ENCODE results near the gene PNPLA8. TPM values are rescaled to one million over a fixed set of nuclear protein-coding genes. Genes with fewer than 3 reads are reported as not detected.
"Not testable (repeated sequence)": the region's sequence is repeated elsewhere in the genome, so short reads cannot be mapped to it uniquely, and the experiment has no call there.

Gene PNPLA8
- total RNA-seq, 4 donors from 2014 or later = 42.9 to 62.1 (median 47.2) TPM

DNA sequence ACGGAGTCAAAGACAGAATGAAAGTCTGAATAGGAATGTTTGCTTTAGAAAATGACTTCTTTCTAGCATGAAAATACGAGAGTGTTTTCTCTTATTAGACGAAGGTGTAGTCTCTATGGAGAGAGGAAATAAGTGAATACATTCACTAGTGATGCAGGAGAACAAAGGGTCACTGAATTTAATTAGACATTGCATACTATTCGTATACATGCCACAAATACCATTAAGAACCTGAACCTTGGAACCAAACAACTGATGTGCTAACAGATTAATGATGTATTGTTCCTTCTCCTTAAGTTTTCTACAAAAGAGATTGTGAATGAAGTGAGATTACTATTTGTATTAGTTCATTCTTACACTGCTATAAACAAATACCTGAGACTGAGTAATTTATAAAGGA, 33.3 kb upstream of the PNPLA8 start:
- WGBS, 2 donors = 90 to 94% methylated on average over 4 of the region's 4 CpGs
- no peaks in the 10 kb centered on the region for H3K36me3 ChIP-seq
- intact Hi-C loops (cut with DNase I) = no loop called here
- H3K4me1 ChIP-seq = no peaks in the 10 kb centered on the region
- DNase-seq = no peak
- H3K9me3 ChIP-seq = no peaks in the 10 kb centered on the region
- H3K4me3 ChIP-seq (replicated peaks in 1 of 3) = no peak overlapping the region
- TF ChIP-seq, protein P1, sequence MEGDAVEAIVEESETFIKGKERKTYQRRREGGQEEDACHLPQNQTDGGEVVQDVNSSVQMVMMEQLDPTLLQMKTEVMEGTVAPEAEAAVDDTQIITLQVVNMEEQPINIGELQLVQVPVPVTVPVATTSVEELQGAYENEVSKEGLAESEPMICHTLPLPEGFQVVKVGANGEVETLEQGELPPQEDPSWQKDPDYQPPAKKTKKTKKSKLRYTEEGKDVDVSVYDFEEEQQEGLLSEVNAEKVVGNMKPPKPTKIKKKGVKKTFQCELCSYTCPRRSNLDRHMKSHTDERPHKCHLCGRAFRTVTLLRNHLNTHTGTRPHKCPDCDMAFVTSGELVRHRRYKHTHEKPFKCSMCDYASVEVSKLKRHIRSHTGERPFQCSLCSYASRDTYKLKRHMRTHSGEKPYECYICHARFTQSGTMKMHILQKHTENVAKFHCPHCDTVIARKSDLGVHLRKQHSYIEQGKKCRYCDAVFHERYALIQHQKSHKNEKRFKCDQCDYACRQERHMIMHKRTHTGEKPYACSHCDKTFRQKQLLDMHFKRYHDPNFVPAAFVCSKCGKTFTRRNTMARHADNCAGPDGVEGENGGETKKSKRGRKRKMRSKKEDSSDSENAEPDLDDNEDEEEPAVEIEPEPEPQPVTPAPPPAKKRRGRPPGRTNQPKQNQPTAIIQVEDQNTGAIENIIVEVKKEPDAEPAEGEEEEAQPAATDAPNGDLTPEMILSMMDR (IDR thresholded peaks at IDR 0.05) = no peak
- no peak for TF ChIP-seq POLR2A (IDR thresholded peaks at IDR 0.05)
- H3K27ac ChIP-seq = no peak overlapping the region
- no peaks in the 10 kb centered on the region for H3K27me3 ChIP-seq

DNA sequence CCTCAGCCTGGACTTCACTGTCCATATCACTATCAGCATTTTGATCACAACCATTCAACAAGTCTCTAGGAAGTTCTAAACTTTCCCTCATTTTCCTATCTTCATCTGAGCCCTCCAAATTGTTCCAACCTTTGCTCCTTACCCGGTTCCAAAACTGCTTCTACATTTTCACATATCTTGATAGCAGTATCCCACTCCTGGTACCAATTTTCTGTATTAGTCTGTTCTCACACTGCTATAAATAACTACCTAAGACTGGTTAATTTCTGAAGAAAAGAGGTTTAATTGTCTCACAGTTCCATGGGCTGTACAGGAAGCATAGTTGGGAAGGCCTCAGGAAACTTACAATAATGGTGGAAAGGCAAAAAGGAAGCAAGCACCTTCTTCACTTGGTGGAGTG, 31.7 kb upstream of the PNPLA8 start:
- no peak overlapping the region for H3K27ac ChIP-seq
- TF ChIP-seq POLR2A (IDR thresholded peaks at IDR 0.05) = no peak
- TF ChIP-seq, protein P1 (IDR thresholded peaks at IDR 0.05) = no peak
- intact Hi-C loops (cut with DNase I) = no loop called here
- H3K27me3 ChIP-seq = no peaks in the 10 kb centered on the region
- H3K9me3 ChIP-seq = no peaks in the 10 kb centered on the region
- no peak overlapping the region for H3K4me3 ChIP-seq (replicated peaks in 1 of 3)
- no peaks in the 10 kb centered on the region for H3K4me1 ChIP-seq
- 93 to 96% methylated on average over 1 of the region's 1 CpG for WGBS, 2 donors
- no peak for DNase-seq
- no peaks in the 10 kb centered on the region for H3K36me3 ChIP-seq

DNA sequence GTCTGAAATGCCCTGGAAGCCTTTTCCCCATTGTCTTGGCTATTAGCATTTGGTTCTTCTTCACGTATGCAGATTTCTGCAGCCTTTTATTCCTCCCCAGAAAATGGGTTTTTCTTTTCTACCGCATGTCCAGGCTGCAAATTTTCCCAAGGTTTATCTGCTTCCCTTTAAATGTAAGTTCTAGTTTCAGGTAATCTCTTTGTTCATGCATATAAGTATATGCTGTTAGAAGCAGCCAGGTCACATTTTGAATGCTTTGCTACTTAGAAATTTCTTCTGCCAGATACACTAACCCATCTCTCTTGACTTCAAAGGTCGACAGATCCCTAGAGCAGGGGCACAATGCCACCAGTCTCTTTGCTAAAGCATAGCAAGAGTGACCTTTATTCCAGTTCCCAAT, 31.3 kb upstream of the PNPLA8 start:
- no peak for TF ChIP-seq POLR2A (IDR thresholded peaks at IDR 0.05)
- TF ChIP-seq, protein P1 (IDR thresholded peaks at IDR 0.05) = no peak
- no peaks in the 10 kb centered on the region for H3K9me3 ChIP-seq
- no peaks in the 10 kb centered on the region for H3K36me3 ChIP-seq
- no peak overlapping the region for H3K4me3 ChIP-seq (replicated peaks in 1 of 3)
- H3K27me3 ChIP-seq = no peaks in the 10 kb centered on the region
- intact Hi-C loops (cut with DNase I) = no loop called here
- no peaks in the 10 kb centered on the region for H3K4me1 ChIP-seq
- no peak for DNase-seq
- WGBS, 2 donors = 95 to 98% methylated on average over 3 of the region's 3 CpGs
- H3K27ac ChIP-seq = no peak overlapping the region

DNA sequence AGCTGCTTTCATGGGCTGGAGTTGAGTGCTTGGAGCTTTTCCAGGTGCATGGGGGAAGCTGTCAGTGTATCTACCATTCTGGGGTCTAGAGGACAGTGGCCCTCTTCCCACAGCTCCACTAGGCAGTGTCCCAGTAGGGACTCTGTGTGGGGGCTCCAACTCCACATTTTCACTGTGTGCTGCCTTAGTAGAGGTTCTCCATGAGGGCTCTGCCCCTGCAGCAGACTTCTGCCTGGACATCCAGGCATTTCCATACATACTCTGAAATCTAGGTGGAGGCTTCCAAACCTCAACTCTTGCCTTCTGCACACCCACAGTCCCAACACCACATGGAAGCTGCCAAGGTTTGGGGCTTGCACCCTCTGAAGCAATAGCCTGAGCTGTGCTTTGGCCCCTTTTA, 30.7 kb upstream of the PNPLA8 start:
- H3K4me3 ChIP-seq (replicated peaks in 1 of 3); H3K9me3 ChIP-seq; DNase-seq; H3K27ac ChIP-seq; intact Hi-C loops (cut with DNase I); H3K27me3 ChIP-seq; H3K36me3 ChIP-seq; H3K4me1 ChIP-seq: not testable (repeated sequence)

- WGBS, 2 donors = 90 to 95% methylated on average over 2 of the region's 2 CpGs
- intact Hi-C loops (cut with DNase I); H3K9me3 ChIP-seq: not testable (repeated sequence)
Observed at GRCh38 chr7:108548141-108548896, 22.4 kb upstream of the PNPLA8 start.

DNA sequence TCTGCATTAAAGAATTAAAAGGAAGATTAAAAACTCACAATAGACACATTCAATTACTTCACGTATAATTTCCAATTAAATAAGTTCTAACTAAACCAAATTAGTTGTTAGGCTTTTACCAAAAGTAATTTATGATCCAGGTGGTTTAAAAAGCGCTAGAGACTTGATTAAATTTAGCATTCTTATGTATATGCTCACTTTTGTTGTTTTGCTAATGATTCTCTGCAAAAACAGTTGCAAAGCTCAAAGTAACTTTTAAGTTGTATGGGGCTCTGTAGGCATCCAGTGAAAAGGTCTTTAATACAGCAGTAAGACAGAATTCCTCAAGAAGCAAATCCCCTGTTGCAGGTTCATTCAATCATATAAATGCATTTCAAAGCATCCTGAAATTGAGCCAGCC, 15.5 kb upstream of the PNPLA8 start:
- intact Hi-C loops (cut with DNase I) = no loop called here
- Histone ChIP-seq H3K4me3 (replicated peaks in 1 of 3) (no peak overlapping the region), H3K27me3 (no peaks in the 10 kb centered on the region), H3K4me1 (no peaks in the 10 kb centered on the region), H3K36me3 (no peaks in the 10 kb centered on the region), H3K9me3 (no peaks in the 10 kb centered on the region), H3K27ac (no peak overlapping the region)
- DNase-seq = no peak
- no peak for TF ChIP-seq POLR2A (IDR thresholded peaks at IDR 0.05)
- TF ChIP-seq, protein P1 (IDR thresholded peaks at IDR 0.05) = no peak
- 74 to 78% methylated on average over 2 of the region's 2 CpGs for WGBS, 2 donors

More at GRCh38 chr7:108548141-108548896, 22.4 kb upstream of the PNPLA8 start:
- H3K4me1 ChIP-seq; DNase-seq; H3K27ac ChIP-seq; H3K36me3 ChIP-seq; H3K4me3 ChIP-seq (replicated peaks in 1 of 3); H3K27me3 ChIP-seq: not testable (repeated sequence)

DNA sequence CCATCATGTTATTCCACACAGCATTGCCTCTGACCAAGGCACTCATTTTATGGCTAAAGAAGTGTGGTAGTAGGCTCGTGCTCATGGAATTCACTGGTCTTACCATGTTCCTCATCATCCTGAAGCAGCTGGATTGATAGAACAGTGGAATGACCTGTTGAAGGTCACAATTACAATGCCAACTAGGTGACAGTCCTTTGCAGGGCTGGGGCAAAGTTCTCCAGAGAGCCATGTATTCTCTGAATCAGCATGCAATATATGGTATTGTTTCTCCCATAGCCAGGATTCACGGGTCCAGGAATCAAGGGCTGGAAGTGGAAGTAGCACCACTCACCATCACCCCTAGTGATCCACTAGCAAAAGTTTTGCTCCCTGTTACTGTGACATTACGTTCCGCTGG, 12.8 kb upstream of the PNPLA8 start:
- H3K4me3 ChIP-seq (replicated peaks in 1 of 3); intact Hi-C loops (cut with DNase I); H3K9me3 ChIP-seq; H3K4me1 ChIP-seq; H3K27ac ChIP-seq; H3K36me3 ChIP-seq; DNase-seq; H3K27me3 ChIP-seq: not testable (repeated sequence)
- WGBS, 2 donors = 93 to 96% methylated on average over 4 of the region's 4 CpGs

GRCh38 chr7:108538236-108538635, 12.3 kb upstream of the PNPLA8 start:
- H3K4me1 ChIP-seq; H3K27me3 ChIP-seq; H3K36me3 ChIP-seq; H3K9me3 ChIP-seq; DNase-seq; H3K27ac ChIP-seq; H3K4me3 ChIP-seq (replicated peaks in 1 of 3); intact Hi-C loops (cut with DNase I): not testable (repeated sequence)
- WGBS, 2 donors = 73 to 82% methylated on average over 2 of the region's 2 CpGs
